Glutamatergic neuron (in vitro differentiated cells): Measurements from ENCODE around the gene MAJIN. TPM values are rescaled to one million over a fixed set of nuclear protein-coding genes. Genes with fewer than 3 reads are reported as not detected.
A peak's percentile ranks its signal among the peaks of the same experiment; 100 is the strongest.

Source experiments
- DNase-seq: peaks from one replicate; pipeline ENCODE4 v3.0.0; 2022
- H3K27ac Mint-ChIP-seq: one replicate; pipeline ENCODE4 v1.8.0; 2020; ENCODE audit warnings: mild to moderate bottlenecking, mixed read lengths, inconsistent platforms; ENCODE audit not compliant: unreplicated experiment
- H3K27me3 Mint-ChIP-seq: one replicate; pipeline ENCODE4 v1.8.0; 2020; ENCODE audit warnings: mild to moderate bottlenecking, moderate library complexity, mixed read lengths, inconsistent platforms; ENCODE audit not compliant: unreplicated experiment
- H3K36me3 Mint-ChIP-seq: one replicate; pipeline ENCODE4 v1.8.0; 2020; ENCODE audit warnings: mild to moderate bottlenecking, mixed read lengths, inconsistent platforms; ENCODE audit not compliant: unreplicated experiment
- H3K4me1 Mint-ChIP-seq: one replicate; pipeline ENCODE4 v1.8.0; 2020; ENCODE audit warnings: mild to moderate bottlenecking, low read depth, mixed read lengths, inconsistent platforms; ENCODE audit not compliant: unreplicated experiment
- H3K4me3 Mint-ChIP-seq: one replicate; pipeline ENCODE4 v1.8.0; 2020; ENCODE audit warnings: mild to moderate bottlenecking, mixed read lengths, inconsistent platforms; ENCODE audit not compliant: unreplicated experiment
- H3K9me3 Mint-ChIP-seq: one replicate; pipeline ENCODE4 v1.8.0; 2020; ENCODE audit warnings: mild to moderate bottlenecking, moderate library complexity, mixed read lengths, inconsistent platforms; ENCODE audit not compliant: unreplicated experiment
- total RNA-seq: library from RNA; stranded (reverse); fragmentation: NEBNext Ultra II Directional; extraction: Animal tissue kit (Norgen Biotek cat#: 25700); gene quantifications from one replicate; pipeline ENCODE4 v1.2.1, GENCODE V29; 2021; ENCODE audit not compliant: unreplicated experiment
- TF ChIP-seq, protein P1 (sequence below): fragments of 200-600 bp; sonication (generic); IDR thresholded peaks from one replicate; pipeline ENCODE4 v1.5.0; 2021; ENCODE audit not compliant: partially characterized antibody, unreplicated experiment

MAJIN gene
- total RNA-seq, 1 donor from 2014 or later = not detected

DNA sequence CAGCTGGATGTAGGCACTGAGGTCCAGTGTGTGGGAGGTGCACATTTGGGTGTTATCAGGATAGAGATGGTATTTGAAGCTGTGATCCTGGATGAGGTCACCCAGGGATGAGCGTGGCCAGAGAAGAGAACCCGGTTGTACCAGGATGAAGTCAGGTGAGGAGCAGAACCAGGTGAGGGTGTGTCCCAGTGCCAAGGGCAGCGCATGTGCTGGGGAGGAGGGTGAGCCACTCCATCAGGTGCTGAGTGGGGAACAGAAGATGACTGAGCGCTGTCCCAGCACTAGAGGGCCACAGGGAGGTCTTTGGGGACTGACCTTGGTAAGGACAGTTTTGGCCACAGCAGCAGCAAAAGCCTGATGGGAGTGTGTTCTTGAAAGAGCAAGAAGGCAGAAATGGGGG is 44.8 kb upstream of the MAJIN start:
- Mint-ChIP-seq H3K36me3 (peaks cover 4% of the 10 kb centered on the region), H3K9me3 (peaks cover 2% of the 10 kb centered on the region), H3K27me3 (peaks cover 2% of the 10 kb centered on the region), H3K4me1 (peaks cover 5% of the 10 kb centered on the region), H3K4me3 (peak overlapping the region; percentile 9), H3K27ac (peak overlapping the region; percentile 2)
- DNase-seq = no peak
- TF ChIP-seq, protein P1, sequence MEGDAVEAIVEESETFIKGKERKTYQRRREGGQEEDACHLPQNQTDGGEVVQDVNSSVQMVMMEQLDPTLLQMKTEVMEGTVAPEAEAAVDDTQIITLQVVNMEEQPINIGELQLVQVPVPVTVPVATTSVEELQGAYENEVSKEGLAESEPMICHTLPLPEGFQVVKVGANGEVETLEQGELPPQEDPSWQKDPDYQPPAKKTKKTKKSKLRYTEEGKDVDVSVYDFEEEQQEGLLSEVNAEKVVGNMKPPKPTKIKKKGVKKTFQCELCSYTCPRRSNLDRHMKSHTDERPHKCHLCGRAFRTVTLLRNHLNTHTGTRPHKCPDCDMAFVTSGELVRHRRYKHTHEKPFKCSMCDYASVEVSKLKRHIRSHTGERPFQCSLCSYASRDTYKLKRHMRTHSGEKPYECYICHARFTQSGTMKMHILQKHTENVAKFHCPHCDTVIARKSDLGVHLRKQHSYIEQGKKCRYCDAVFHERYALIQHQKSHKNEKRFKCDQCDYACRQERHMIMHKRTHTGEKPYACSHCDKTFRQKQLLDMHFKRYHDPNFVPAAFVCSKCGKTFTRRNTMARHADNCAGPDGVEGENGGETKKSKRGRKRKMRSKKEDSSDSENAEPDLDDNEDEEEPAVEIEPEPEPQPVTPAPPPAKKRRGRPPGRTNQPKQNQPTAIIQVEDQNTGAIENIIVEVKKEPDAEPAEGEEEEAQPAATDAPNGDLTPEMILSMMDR = no peak

DNA sequence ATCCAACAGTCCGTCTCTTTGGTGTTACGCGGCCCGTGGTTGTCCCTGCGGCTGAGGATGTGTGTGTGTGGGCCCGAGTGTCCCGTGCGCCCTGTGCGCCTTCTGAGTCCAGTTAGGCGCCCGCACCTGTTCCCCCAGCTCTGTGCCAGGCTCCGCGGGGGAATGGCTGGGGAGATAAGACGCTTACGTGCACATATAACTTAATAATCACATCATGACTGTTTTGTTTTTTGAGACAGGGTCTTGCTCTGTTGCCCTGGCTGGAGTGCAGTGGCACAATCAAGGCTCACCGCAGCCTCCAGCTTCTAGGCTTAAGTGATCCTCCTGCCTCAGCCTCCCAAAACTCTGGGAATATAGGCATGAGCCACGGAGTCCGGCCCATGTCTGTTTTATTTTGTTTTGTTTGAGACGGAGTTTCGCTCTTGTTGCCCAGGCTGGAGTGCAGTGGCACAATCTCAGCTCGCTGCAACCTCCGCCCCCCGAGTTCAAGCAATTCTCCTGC is 42.9 kb upstream of the MAJIN start:
- peaks cover 2% of the 10 kb centered on the region for H3K9me3 Mint-ChIP-seq
- H3K36me3 Mint-ChIP-seq = peaks cover 4% of the 10 kb centered on the region
- peaks cover under 1% of the 10 kb centered on the region for H3K27me3 Mint-ChIP-seq
- TF ChIP-seq, protein P1 = no peak
- peak overlapping the region; percentile 89 for H3K4me3 Mint-ChIP-seq
- DNase-seq = no peak
- H3K4me1 Mint-ChIP-seq = peaks cover 5% of the 10 kb centered on the region
- peak overlapping the region; percentile 86 for H3K27ac Mint-ChIP-seq

DNA sequence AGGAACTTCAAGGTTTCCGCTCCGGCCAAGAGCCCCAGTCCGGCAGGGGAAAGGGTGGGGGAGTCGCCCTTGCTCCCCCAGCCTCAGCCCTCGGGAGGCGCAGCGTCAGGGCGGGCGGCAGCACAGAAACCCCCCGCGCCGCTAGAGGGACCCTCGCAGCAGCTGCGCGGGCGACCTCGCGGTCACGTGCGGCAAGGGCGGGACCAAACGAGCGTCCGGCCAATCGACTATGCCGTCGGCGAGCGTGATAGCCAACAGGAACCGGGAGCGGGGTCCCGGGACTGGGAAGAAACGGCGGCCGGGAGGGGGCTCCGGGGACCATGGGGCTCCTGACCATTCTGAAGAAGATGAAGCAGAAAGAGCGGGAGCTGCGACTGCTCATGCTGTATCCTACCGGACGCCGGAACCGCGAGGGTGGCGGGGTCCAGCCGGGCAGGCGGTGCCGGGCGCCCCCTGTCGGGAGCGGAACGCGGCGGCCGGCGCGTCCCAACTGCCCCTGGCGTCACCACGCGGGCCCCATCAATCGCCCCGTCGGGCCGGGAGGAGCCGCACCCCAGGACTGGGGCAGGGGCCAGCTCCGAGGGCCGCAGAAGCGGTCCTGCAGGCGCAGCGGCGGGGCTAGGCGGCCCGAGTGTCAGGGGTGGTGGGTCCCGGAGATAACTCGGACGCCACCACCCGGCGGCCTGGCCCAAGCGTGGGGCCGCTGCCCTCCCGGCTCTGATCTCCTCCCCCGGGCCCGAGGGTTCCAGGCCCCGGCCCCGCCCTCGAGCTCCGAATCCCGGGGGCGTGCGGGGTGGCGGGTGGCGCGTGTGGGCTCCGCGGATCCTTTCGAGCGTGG is 42.2 kb upstream of the MAJIN start, which contains the start of gene ARL2:
Gene ARL2 (plus strand): TSS at position 273 of the 838 bp plus-strand sequence. CDS start 48 bp downstream, at position 321.
- peak within 1 kb of the TSS; percentile 92 for H3K27ac Mint-ChIP-seq
- no peaks in the 10 kb centered on the region for H3K27me3 Mint-ChIP-seq
- peaks cover 5% of the 10 kb centered on the region for H3K4me1 Mint-ChIP-seq
- TF ChIP-seq, protein P1 = peak; percentile 87
- peak within 1 kb of the TSS; percentile 89 for H3K4me3 Mint-ChIP-seq
- H3K9me3 Mint-ChIP-seq = peaks cover 2% of the 10 kb centered on the region
- peaks cover 4% of the 10 kb centered on the region for H3K36me3 Mint-ChIP-seq
- DNase-seq = peak; percentile 96

DNA sequence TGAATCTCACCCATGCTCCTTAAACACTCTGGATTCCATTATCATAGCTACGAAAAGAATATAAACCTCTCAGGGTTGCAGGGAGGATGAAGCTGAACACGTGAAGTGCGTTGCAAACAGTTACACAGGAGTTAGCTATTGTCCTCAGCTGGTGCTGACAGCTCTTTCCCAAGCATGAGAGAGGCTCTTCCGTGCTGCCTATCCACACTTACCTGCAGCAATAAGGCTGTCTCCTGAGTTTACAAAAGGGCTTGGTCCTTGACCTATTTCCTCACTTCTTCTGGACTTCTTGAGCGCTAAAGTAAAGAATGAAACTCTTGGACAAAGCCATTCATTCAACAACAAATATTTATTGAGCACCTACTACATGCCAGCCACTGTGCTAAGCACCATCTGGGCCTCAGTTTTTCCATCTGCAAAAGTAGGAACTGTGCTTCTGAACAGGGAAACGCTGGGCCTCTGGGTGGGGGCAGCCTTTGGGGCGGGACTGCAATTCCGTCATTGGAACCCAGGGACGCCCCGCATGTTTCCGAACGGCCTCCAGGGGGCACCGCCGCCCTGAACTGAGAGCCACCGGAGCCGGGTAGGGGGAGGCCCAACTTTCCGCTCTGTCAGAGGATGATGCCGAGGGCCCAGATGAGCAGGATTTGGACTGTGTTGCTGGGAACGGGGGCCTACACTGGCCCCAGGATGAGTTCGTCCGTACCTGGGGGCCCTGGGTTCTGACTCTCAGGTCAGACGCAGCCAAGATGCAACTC is 41.4 kb upstream of the MAJIN start:
- H3K27me3 Mint-ChIP-seq = no peaks in the 10 kb centered on the region
- peak; percentile 89 for DNase-seq
- H3K9me3 Mint-ChIP-seq = peaks cover 2% of the 10 kb centered on the region
- peaks cover 5% of the 10 kb centered on the region for H3K4me1 Mint-ChIP-seq
- TF ChIP-seq, protein P1 = no peak
- peaks cover 4% of the 10 kb centered on the region for H3K36me3 Mint-ChIP-seq
- H3K27ac Mint-ChIP-seq = peak overlapping the region; percentile 92
- H3K4me3 Mint-ChIP-seq = peak overlapping the region; percentile 88
